GM12878 (cell line): Measurements from ENCODE around the gene ZNF366.

Experiments
- CHD1 ChIP-seq: IDR thresholded peaks from 2 replicates; pipeline ENCODE4 v1.6.1; 2012; ENCODE audit warnings: low read depth, low read length, improper control_type of control experiment
- EZH2 ChIP-seq: IDR thresholded peaks from 2 replicates; pipeline ENCODE4 v1.6.1; 2012; ENCODE audit warnings: low read depth, mild to moderate bottlenecking, control low read depth, inconsistent platforms, low read length, borderline replicate concordance; ENCODE audit not compliant: control insufficient read depth
- MYB ChIP-seq: fragments of 150-350 bp; IDR thresholded peaks from 2 replicates; pipeline ENCODE4 v1.6.1; 2014; ENCODE audit warnings: mild to moderate bottlenecking, low read depth, low read length, borderline replicate concordance
- POLR2AphosphoS5 ChIP-seq: IDR thresholded peaks from 2 replicates; pipeline ENCODE4 v1.6.1; 2011; ENCODE audit warnings: mild to moderate bottlenecking, low read length, inconsistent platforms
- SIN3A ChIP-seq: IDR thresholded peaks from 2 replicates; pipeline ENCODE4 v1.6.1; 2012; ENCODE audit warnings: low read depth, low read length, improper control_type of control experiment
- SP1 ChIP-seq: IDR thresholded peaks from one replicate; pipeline ENCODE4 v1.6.1; 2011; ENCODE audit warnings: low read depth, low read length
- SRF ChIP-seq, 2 experiments: IDR thresholded peaks; 2 replicates each; pipeline ENCODE4 v1.6.1; 2011; ENCODE audit warnings: low read depth in 2 of 2, low read length in 2 of 2, mild to moderate bottlenecking in 1 of 2, moderate library complexity in 1 of 2
- SUZ12 ChIP-seq: fragments of 200-600 bp; sonication (generic); IDR thresholded peaks from one replicate; pipeline ENCODE4 v1.6.1; 2018; ENCODE audit warnings: antibody characterized with exemption, mild to moderate bottlenecking; ENCODE audit not compliant: unreplicated experiment
- ZBED1 ChIP-seq: IDR thresholded peaks from 2 replicates; pipeline ENCODE4 v1.6.1; 2016; ENCODE audit warnings: borderline replicate concordance
- TF ChIP-seq, protein P1 (sequence below): IDR thresholded peaks from 2 replicates; pipeline ENCODE4 v1.6.1; 2011; ENCODE audit warnings: borderline replicate concordance, low read depth, mild to moderate bottlenecking, moderate library complexity, mixed read lengths, low read length; ENCODE audit not compliant: insufficient read depth; ENCODE audit errors: extremely low read length
- TF ChIP-seq, protein P2 (sequence below), 3 experiments: IDR thresholded peaks in 2 of 3; conservative IDR thresholded peaks in 1 of 3; 2 replicates each; pipeline ENCODE4 v1.5.1; 2011; ENCODE audit warnings: low read depth in 3 of 3, low read length in 3 of 3, mild to moderate bottlenecking in 3 of 3, control low read depth in 2 of 3, moderate library complexity in 2 of 3, inconsistent platforms in 1 of 3, mixed read lengths in 1 of 3; ENCODE audit not compliant: control insufficient read depth in 2 of 3, insufficient read depth in 1 of 3; ENCODE audit errors: extremely low read depth in 1 of 3
- TF ChIP-seq, protein P3 (sequence below): IDR thresholded peaks from 2 replicates; pipeline ENCODE4 v1.6.1; 2012; ENCODE audit warnings: low read depth, low read length, improper control_type of control experiment
- TF ChIP-seq, protein P4 (sequence below): IDR thresholded peaks from 2 replicates; pipeline ENCODE4 v1.6.1; 2012; ENCODE audit warnings: low read depth, low read length, improper control_type of control experiment
- TF ChIP-seq, protein P5 (sequence below): IDR thresholded peaks from 2 replicates; pipeline ENCODE4 v1.6.1; 2012; ENCODE audit warnings: low read depth, low read length, improper control_type of control experiment

DNA sequence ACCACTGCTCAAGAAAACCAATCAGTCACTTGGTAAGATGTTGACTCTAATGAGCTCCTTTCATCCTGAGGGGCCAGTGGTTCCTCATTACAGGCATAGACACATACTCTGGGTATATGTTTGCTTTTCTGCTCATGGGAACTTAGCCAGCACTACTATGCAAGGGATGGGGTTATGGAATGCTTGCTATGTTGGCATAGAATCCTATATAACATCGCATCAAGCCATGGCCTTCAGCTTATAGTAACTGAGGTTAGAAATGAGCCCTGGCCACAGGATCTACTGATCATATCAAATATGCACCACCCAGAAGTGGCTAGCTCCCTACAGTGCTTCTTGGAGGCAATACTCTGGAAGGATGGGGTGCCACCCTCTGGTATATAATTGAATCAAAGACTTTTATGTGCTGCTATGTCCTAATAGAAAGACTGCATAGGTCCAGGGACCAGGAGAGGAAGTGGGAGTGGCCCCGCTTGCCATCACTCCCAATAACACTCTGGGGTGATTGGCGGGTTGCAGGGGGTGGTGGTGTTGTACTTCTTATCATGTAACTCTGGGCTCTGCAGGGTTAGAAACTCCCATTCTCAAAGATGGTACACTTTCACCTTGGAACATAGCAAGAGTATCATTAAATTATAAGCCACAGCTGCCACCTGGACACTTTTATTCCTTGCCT, 70.3 kb downstream of the ZNF366 start:
- TF ChIP-seq, protein P1, sequence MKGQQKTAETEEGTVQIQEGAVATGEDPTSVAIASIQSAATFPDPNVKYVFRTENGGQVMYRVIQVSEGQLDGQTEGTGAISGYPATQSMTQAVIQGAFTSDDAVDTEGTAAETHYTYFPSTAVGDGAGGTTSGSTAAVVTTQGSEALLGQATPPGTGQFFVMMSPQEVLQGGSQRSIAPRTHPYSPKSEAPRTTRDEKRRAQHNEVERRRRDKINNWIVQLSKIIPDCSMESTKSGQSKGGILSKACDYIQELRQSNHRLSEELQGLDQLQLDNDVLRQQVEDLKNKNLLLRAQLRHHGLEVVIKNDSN = no peak
- TF ChIP-seq MYB = no peak
- TF ChIP-seq, protein P2, sequence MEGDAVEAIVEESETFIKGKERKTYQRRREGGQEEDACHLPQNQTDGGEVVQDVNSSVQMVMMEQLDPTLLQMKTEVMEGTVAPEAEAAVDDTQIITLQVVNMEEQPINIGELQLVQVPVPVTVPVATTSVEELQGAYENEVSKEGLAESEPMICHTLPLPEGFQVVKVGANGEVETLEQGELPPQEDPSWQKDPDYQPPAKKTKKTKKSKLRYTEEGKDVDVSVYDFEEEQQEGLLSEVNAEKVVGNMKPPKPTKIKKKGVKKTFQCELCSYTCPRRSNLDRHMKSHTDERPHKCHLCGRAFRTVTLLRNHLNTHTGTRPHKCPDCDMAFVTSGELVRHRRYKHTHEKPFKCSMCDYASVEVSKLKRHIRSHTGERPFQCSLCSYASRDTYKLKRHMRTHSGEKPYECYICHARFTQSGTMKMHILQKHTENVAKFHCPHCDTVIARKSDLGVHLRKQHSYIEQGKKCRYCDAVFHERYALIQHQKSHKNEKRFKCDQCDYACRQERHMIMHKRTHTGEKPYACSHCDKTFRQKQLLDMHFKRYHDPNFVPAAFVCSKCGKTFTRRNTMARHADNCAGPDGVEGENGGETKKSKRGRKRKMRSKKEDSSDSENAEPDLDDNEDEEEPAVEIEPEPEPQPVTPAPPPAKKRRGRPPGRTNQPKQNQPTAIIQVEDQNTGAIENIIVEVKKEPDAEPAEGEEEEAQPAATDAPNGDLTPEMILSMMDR (IDR thresholded peaks at IDR 0.05 in 2 of 3, conservative IDR thresholded peaks at IDR 0.05 in 1 of 3; ENCODE audit: control insufficient read depth in 2 of 3, extremely low read depth in 1 of 3, insufficient read depth in 1 of 3, low read depth in 3 of 3, low read length in 3 of 3) = no peak
- TF ChIP-seq SRF (IDR thresholded peaks at IDR 0.05; ENCODE audit: low read depth in 2 of 2, low read length in 2 of 2) = no peak
- TF ChIP-seq SP1 = no peak
- no peak for TF ChIP-seq POLR2AphosphoS5
- no peak for TF ChIP-seq SUZ12
- TF ChIP-seq, protein P3, sequence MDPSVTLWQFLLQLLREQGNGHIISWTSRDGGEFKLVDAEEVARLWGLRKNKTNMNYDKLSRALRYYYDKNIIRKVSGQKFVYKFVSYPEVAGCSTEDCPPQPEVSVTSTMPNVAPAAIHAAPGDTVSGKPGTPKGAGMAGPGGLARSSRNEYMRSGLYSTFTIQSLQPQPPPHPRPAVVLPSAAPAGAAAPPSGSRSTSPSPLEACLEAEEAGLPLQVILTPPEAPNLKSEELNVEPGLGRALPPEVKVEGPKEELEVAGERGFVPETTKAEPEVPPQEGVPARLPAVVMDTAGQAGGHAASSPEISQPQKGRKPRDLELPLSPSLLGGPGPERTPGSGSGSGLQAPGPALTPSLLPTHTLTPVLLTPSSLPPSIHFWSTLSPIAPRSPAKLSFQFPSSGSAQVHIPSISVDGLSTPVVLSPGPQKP = no peak
- TF ChIP-seq, protein P4, sequence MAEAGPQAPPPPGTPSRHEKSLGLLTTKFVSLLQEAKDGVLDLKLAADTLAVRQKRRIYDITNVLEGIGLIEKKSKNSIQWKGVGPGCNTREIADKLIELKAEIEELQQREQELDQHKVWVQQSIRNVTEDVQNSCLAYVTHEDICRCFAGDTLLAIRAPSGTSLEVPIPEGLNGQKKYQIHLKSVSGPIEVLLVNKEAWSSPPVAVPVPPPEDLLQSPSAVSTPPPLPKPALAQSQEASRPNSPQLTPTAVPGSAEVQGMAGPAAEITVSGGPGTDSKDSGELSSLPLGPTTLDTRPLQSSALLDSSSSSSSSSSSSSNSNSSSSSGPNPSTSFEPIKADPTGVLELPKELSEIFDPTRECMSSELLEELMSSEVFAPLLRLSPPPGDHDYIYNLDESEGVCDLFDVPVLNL = no peak
- TF ChIP-seq EZH2 = no peak
- TF ChIP-seq, protein P5, sequence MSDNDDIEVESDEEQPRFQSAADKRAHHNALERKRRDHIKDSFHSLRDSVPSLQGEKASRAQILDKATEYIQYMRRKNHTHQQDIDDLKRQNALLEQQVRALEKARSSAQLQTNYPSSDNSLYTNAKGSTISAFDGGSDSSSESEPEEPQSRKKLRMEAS = no peak
- no peak for TF ChIP-seq CHD1
- TF ChIP-seq SIN3A = no peak
- no peak for TF ChIP-seq ZBED1
